Stimulated activated naive B cell treated with anti-CD40 and anti-IgM and Interleukin-4, amounts not matched to agents 10 μg/mL and 1 μg/mL and 100 μg/mL, for 72 hours (primary cell): ENCODE measurements around the gene OSBPL10.

ENCODE experiments used
- ATAC-seq, 2 donors: fragments of 150-1000 bp; cut with Tn5 transposase; replicated peaks; 2 replicates each; pipeline ENCODE4 v1.10.0; 2021; ENCODE audit warnings: moderate library complexity in 1 of 2
- DNase-seq: peaks from one replicate; pipeline ENCODE4 v3.0.0; 2021
- H3K27ac Mint-ChIP-seq: one replicate; pipeline ENCODE4 v1.8.0; 2022; ENCODE audit warnings: mild to moderate bottlenecking, mixed read lengths
- H3K27me3 Mint-ChIP-seq, 2 donors: one replicate each; pipeline ENCODE4 v1.8.0; 2022; ENCODE audit warnings: mixed read lengths in 2 of 2
- H3K36me3 Mint-ChIP-seq, 2 donors: one replicate each; pipeline ENCODE4 v1.8.0; 2022; ENCODE audit warnings: mixed read lengths in 2 of 2, mild to moderate bottlenecking in 1 of 2
- H3K4me1 Mint-ChIP-seq, 2 donors: one replicate each; pipeline ENCODE4 v1.8.0; 2022; ENCODE audit warnings: mixed read lengths in 2 of 2, mild to moderate bottlenecking in 1 of 2
- H3K4me3 Mint-ChIP-seq, 2 donors: one replicate each; pipeline ENCODE4 v1.8.0; 2022; ENCODE audit warnings: mild to moderate bottlenecking in 2 of 2, mixed read lengths in 2 of 2, moderate library complexity in 1 of 2
- H3K9me3 Mint-ChIP-seq, 2 donors: one replicate each; pipeline ENCODE4 v1.8.0; 2022; ENCODE audit warnings: mixed read lengths in 2 of 2, mild to moderate bottlenecking in 1 of 2

The OSBPL10 gene

DNA sequence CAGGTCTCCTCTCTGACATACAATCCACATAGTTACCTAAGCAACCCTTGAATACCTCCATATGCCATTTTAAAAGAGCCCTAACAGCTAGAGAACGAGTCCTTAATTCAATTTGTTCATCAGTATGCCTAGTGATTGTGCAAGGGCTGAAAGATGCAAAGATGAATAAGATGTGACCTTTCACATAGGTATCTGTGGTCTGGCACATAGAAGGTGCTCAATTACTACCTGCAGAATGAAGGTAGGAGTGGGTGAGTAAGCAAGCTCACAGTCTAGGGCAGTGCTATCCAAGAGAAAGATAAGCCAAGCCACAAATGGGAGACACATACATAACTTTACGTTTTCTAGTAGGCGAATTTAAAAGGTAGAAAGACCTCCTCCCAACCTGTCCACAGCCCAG is 157.9 kb downstream of the OSBPL10 start:
- Mint-ChIP-seq H3K27me3 (no peaks in the 10 kb centered on the region), H3K36me3 (peaks cover 28 to 54% of the 10 kb centered on the region in 2 donors), H3K4me3 (no peak overlapping the region), H3K9me3 (no peaks in the 10 kb centered on the region), H3K4me1 (peaks cover 14 to 16% of the 10 kb centered on the region in 2 donors), H3K27ac (no peak overlapping the region)
- no peak for DNase-seq
- ATAC-seq: no peak

GRCh38 chr3:31821118-31821517 is 159.9 kb downstream of the OSBPL10 start:
- DNase-seq (no peak), ATAC-seq (no peak)
- Mint-ChIP-seq H3K27ac (peak overlapping the region; percentile 9), H3K4me1 (peaks cover 13 to 27% of the 10 kb centered on the region in 2 donors), H3K4me3 (no peak overlapping the region), H3K27me3 (no peaks in the 10 kb centered on the region), H3K36me3 (peaks cover 30 to 50% of the 10 kb centered on the region in 2 donors), H3K9me3 (no peaks in the 10 kb centered on the region)

DNA sequence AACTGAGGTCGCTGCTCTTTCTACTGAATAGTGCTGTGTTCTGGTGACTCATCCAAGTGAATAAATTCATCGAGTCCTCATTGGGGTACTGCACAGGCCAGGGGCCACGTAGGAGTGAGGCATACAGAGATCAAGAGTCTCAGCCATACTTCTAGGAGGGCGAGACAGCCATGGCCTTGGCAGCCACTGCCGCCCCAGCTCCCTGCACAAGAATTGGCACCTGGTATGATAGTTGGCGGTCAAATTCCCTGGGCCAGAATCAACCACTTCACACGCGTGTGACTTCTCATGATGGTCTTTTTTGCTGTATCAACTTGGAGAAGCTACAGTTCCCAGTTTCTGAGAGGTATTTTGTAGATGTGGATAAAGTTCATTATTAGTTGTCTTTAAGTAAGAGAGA is 161.6 kb downstream of the OSBPL10 start:
- H3K36me3 Mint-ChIP-seq: peaks cover 30 to 52% of the 10 kb centered on the region in 2 donors

GRCh38 chr3:31817411-31817966 is 163.6 kb downstream of the OSBPL10 start:
- H3K9me3 Mint-ChIP-seq: no peaks in the 10 kb centered on the region
- no peak overlapping the region for H3K27ac Mint-ChIP-seq
- peaks cover 24 to 44% of the 10 kb centered on the region in 2 donors for H3K4me1 Mint-ChIP-seq
- no peaks in the 10 kb centered on the region for H3K27me3 Mint-ChIP-seq
- DNase-seq (no peak), ATAC-seq (no peak)
- no peak overlapping the region for H3K4me3 Mint-ChIP-seq
- peaks cover 26 to 45% of the 10 kb centered on the region in 2 donors for H3K36me3 Mint-ChIP-seq

More for the DNA sequence above, 161.6 kb downstream of the OSBPL10 start:
- H3K9me3 Mint-ChIP-seq: no peaks in the 10 kb centered on the region
- H3K4me3 Mint-ChIP-seq: no peak overlapping the region
- no peak overlapping the region for H3K27ac Mint-ChIP-seq
- DNase-seq (no peak), ATAC-seq (no peak)
- peaks cover 20 to 41% of the 10 kb centered on the region in 2 donors for H3K4me1 Mint-ChIP-seq
- no peaks in the 10 kb centered on the region for H3K27me3 Mint-ChIP-seq

DNA sequence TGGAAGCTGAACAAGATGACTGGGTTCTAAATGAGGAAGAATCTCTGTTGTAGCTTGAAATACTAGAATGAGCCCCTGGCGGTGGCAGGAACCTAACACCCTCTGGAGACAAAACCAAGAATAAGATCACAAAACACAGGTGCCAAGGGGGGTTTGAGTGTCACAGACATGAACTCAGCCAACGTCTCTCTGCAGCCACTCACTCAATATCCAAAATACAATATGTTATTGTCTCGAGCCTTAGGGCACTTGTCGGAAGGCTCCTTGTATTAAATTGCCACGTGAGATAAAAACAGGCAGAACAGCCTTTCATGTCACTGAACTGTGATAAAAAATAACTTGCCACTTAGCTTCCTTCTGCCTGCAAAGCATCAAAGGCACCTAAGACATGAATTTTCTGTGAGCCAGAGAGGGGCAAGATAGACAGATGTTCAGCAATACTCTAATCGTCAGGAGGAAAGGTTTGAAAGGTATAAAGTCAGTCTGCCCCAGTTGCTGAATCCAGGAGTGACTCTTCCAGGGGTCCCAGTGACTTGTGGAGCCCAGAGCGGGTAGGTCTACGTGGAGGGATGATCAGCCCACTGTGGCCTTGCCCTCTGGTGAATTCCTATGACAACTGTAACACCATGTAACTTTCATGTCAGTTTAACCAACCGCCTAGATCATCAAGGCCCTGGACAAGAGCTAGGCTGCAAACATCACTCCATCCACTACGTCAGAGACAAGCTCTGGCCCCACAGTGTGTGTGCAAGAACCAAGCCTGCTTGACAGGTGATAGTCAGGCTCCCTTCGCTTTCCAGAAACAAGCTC is 165.2 kb downstream of the OSBPL10 start:
- Mint-ChIP-seq H3K36me3 (peaks cover 27 to 52% of the 10 kb centered on the region in 2 donors), H3K27ac (peak overlapping the region; percentile 62), H3K4me1 (peaks cover 24 to 44% of the 10 kb centered on the region in 2 donors), H3K27me3 (no peaks in the 10 kb centered on the region), H3K4me3 (no peak overlapping the region), H3K9me3 (no peaks in the 10 kb centered on the region)
- ATAC-seq (peak in 1 of 2 donors; percentile 46), DNase-seq (no peak)

- ATAC-seq (no peak), DNase-seq (no peak)
- no peaks in the 10 kb centered on the region for H3K27me3 Mint-ChIP-seq
- peaks cover 24 to 44% of the 10 kb centered on the region in 2 donors for H3K4me1 Mint-ChIP-seq
- no peak overlapping the region for H3K4me3 Mint-ChIP-seq
- no peaks in the 10 kb centered on the region for H3K9me3 Mint-ChIP-seq
- peak overlapping the region; percentile 2 for H3K27ac Mint-ChIP-seq
- H3K36me3 Mint-ChIP-seq: peaks cover 28 to 55% of the 10 kb centered on the region in 2 donors
These were observed 166.1 kb downstream of the OSBPL10 start for GRCh38 chr3:31815006-31815405.

- ATAC-seq: no peak
- Mint-ChIP-seq H3K36me3 (peaks cover 21 to 45% of the 10 kb centered on the region in 2 donors), H3K27me3 (no peaks in the 10 kb centered on the region), H3K9me3 (no peaks in the 10 kb centered on the region), H3K4me3 (no peak overlapping the region), H3K4me1 (peaks cover 24 to 43% of the 10 kb centered on the region in 2 donors), H3K27ac (peak overlapping the region; percentile 63)
- DNase-seq: no peak
These were observed 167.4 kb downstream of the OSBPL10 start for GRCh38 chr3:31813686-31814085.

DNA sequence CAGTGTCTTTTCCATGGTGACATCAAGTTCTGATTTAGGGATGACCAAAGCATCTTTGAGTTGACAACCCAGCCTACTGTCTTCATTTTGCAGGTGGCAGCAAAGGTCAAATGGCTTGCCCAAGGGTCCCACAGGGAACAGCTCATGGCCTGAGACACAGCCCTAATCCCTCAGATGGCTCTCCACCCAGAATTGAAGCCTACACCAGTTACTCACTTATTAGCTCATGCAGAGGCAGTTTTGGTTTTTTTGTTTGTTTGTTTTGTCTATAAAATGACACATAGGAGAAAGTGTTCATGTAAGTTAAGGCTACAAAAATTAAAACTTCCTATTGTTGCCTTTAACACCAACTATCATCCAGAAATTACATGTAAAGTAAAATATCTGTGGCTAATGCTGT is 167.9 kb downstream of the OSBPL10 start:
- H3K9me3 Mint-ChIP-seq: no peaks in the 10 kb centered on the region
- peak overlapping the region; percentile 20 for H3K27ac Mint-ChIP-seq
- H3K4me3 Mint-ChIP-seq: no peak overlapping the region
- peaks cover 16 to 40% of the 10 kb centered on the region in 2 donors for H3K36me3 Mint-ChIP-seq
- no peaks in the 10 kb centered on the region for H3K27me3 Mint-ChIP-seq
- ATAC-seq (no peak), DNase-seq (no peak)
- peaks cover 20 to 38% of the 10 kb centered on the region in 2 donors for H3K4me1 Mint-ChIP-seq

GRCh38 chr3:31810991-31811433 is 170.1 kb downstream of the OSBPL10 start:
- peak overlapping the region; percentile 62 for H3K27ac Mint-ChIP-seq
- no peaks in the 10 kb centered on the region for H3K27me3 Mint-ChIP-seq
- no peaks in the 10 kb centered on the region for H3K9me3 Mint-ChIP-seq
- H3K36me3 Mint-ChIP-seq: peaks cover 19 to 50% of the 10 kb centered on the region in 2 donors
- H3K4me3 Mint-ChIP-seq: no peak overlapping the region
- peaks cover 23 to 35% of the 10 kb centered on the region in 2 donors for H3K4me1 Mint-ChIP-seq
- no peak for ATAC-seq
- DNase-seq: no peak

DNA sequence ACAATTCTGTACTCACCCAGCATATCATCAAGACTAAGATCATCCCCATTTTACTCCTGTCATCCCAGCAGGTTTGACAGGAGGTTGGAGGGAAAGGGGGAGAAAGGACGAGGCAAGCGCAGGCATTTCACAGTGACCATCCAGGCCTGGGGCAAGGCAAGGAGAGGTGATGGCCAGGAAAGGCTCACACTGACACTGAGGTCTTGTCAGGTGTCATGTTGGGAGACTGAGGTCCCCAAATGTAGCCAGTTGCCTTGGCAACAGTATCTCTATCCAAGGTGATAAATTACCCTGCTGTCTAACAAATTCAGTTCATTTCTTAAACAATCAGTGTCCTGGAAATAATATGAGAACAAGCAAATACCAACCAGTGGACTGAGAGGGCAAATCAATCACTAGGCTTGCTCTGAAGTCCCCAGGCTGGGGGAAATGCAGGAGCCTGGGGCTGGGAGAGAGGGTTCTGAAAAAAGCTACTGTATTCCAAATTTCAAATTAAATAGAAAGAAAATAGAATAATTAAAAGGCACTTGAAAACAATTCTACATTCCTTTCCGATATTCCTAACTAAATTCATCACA is 172.8 kb downstream of the OSBPL10 start:
- no peaks in the 10 kb centered on the region for H3K9me3 Mint-ChIP-seq
- H3K36me3 Mint-ChIP-seq: peaks cover 10 to 42% of the 10 kb centered on the region in 2 donors
- H3K27ac Mint-ChIP-seq: peak overlapping the region; percentile 63
- peaks cover 24 to 30% of the 10 kb centered on the region in 2 donors for H3K4me1 Mint-ChIP-seq
- no peaks in the 10 kb centered on the region for H3K27me3 Mint-ChIP-seq
- H3K4me3 Mint-ChIP-seq: no peak overlapping the region
- DNase-seq (no peak), ATAC-seq (no peak)

DNA sequence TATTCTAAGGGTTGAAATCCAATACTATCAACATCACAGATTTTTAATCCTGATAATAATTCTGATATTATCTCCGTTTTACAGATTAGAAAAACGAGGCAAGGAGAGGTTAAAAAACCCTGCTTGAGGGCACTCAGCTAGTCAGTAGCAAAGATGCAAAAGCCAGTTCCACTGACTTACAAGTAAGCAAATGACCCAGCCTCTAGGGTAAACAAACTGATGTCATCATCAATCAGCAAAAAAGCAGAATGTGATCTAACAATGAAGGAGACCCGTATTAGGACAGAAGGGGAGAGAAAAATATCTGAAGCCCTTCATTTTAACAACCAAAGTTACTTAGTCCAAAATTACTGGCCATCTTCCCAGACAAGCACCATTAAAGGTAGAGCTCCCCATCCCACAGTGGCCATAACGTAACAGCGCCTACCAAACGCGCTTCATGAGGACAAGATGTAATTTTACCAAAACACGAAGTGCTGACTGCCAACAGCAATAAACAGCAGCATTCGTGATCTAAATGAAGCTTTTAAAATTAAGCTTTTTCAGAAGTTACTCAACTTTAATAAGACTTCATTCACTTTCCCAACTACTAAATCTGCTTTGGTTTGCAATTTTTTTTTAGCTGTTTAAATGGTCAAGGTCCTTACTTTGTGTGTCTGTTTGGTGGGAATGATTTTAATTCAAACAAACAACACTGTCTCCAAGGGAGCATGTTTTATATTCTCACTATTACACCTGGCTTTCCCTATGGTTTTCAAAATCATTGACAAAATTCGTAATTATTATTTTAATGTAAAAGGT is 176.6 kb downstream of the OSBPL10 start:
- peaks cover 8 to 37% of the 10 kb centered on the region in 2 donors for H3K36me3 Mint-ChIP-seq
- H3K4me1 Mint-ChIP-seq: peaks cover 32 to 42% of the 10 kb centered on the region in 2 donors
- no peaks in the 10 kb centered on the region for H3K9me3 Mint-ChIP-seq
- ATAC-seq (no peak), DNase-seq (no peak)
- peak overlapping the region; percentile 81 for H3K27ac Mint-ChIP-seq
- H3K4me3 Mint-ChIP-seq: no peak overlapping the region
- H3K27me3 Mint-ChIP-seq: no peaks in the 10 kb centered on the region

- H3K27ac Mint-ChIP-seq: peak overlapping the region; percentile 81
- H3K36me3 Mint-ChIP-seq: peaks cover 8 to 37% of the 10 kb centered on the region in 2 donors
- no peaks in the 10 kb centered on the region for H3K27me3 Mint-ChIP-seq
- DNase-seq (peak; percentile 75), ATAC-seq (peak; percentile 97)
- peak overlapping the region in 1 of 2 donors; percentile 43 for H3K4me3 Mint-ChIP-seq
- peaks cover 32 to 42% of the 10 kb centered on the region in 2 donors for H3K4me1 Mint-ChIP-seq
- H3K9me3 Mint-ChIP-seq: no peaks in the 10 kb centered on the region
These were observed 177.9 kb downstream of the OSBPL10 start for GRCh38 chr3:31802981-31803740.

DNA sequence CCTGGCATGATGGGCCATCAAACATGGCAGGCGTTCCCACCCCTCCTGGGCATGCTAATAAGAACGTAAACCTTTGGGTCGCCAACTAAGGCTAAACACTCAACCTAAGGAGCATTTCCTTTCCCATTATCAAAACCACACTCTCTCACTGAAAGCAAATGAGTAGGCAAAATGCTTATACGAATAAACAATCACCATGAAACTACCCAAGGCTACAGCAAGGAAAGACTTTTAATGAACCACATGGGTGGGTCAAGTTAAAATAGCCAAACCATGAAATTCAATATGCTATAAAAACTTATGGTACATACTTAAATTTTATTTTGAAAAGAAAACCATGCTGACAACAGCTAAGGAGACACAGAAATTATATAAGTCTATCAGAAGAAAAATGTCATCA is 180.6 kb downstream of the OSBPL10 start:
- Mint-ChIP-seq H3K9me3 (peaks cover 0 to 2% of the 10 kb centered on the region in 2 donors), H3K27me3 (no peaks in the 10 kb centered on the region), H3K36me3 (peaks cover 10 to 30% of the 10 kb centered on the region in 2 donors), H3K4me1 (peaks cover 28 to 49% of the 10 kb centered on the region in 2 donors), H3K4me3 (no peak overlapping the region), H3K27ac (no peak overlapping the region)
- no peak for DNase-seq
- ATAC-seq: no peak
